K562 (cell line): ENCODE measurements around the gene ZNF516. TPM values are rescaled to one million over a fixed set of nuclear protein-coding genes. Genes with fewer than 3 reads are reported as not detected.

ENCODE experiments used
- ATAC-seq: fragments of 200-7000 bp; cut with Tn5 transposase; 3 replicates; pipeline ENCODE4 v1.9.1; 2020; ENCODE audit warnings: moderate library complexity
- BruUV-seq: library from RNA; stranded (reverse); fragments of 400-500 nt; replicated peaks from 2 replicates; lab custom pipeline; 2021; lab: Mats Ljungman, UMichigan
- CTCF ChIA-PET: fragments of 300-600 bp; formaldehyde crosslinking; extraction: SDS; loops from one replicate; lab custom pipeline; 2021; ENCODE audit warnings: low intra/inter-chr PET ratio; lab: Yijun Ruan, JAX
- POLR2A ChIA-PET: fragments of 300-600, 350-650 bp; sonication (Branson Sonifier 250); formaldehyde crosslinking; extraction: SDS; loops from one replicate; lab custom pipeline; 2021; ENCODE audit warnings: antibody characterized with exemption, inconsistent platforms; lab: Yijun Ruan, JAX
- DNase-seq, 4 experiments: peaks; one replicate each; pipeline versions ENCODE4 v3.0.0 to v3.0.0-alpha.2; 2011 to 2018; ENCODE audit warnings: low spot score in 3 of 4, mixed read lengths in 3 of 4; ENCODE audit errors: extremely low read depth in 1 of 4
- FAIRE-seq: peaks from 2 replicates; lab custom pipeline; 2011; peaks lifted over from hg19 to GRCh38; lab: Jason Lieb, UNC
- H2AFZ ChIP-seq: 2 replicates; pipeline ENCODE4 v1.6.0; 2011; ENCODE audit warnings: low read depth, low read length, control low read depth, inconsistent platforms
- H3K27ac ChIP-seq: fragments of 200-600 bp; 3 replicates; pipeline ENCODE4 v1.8.0; 2011; ENCODE audit warnings: low read depth, mild to moderate bottlenecking, control low read depth, inconsistent platforms, low read length, moderate library complexity, mixed read lengths; ENCODE audit errors: extremely low read depth
- H3K27me3 ChIP-seq, 2 experiments: fragments of 300-600 bp in 1 of 2; 2 replicates in 1 of 2; 3 replicates in 1 of 2; pipeline versions ENCODE4 v1.6.0 to v1.8.0; 2011; ENCODE audit warnings: inconsistent platforms in 2 of 2, low read length in 2 of 2, mild to moderate bottlenecking in 1 of 2, mixed read lengths in 1 of 2, moderate library complexity in 1 of 2; ENCODE audit not compliant: control insufficient read depth in 2 of 2, insufficient read depth in 2 of 2
- H3K36me3 ChIP-seq: fragments of 300-600 bp; 3 replicates; pipeline ENCODE4 v1.8.0; 2011; ENCODE audit warnings: mild to moderate bottlenecking, low read length, inconsistent platforms; ENCODE audit not compliant: control insufficient read depth, insufficient read depth
- H3K4me1 ChIP-seq, 2 experiments: fragments of 200-600 bp in 1 of 2; replicated peaks in 1 of 2; 2 replicates in 1 of 2; 3 replicates in 1 of 2; pipeline versions ENCODE4 v1.5.1 to v1.8.0; 2011; ENCODE audit warnings: inconsistent platforms in 2 of 2, low read length in 2 of 2, mild to moderate bottlenecking in 1 of 2, mixed read lengths in 1 of 2, moderate library complexity in 1 of 2; ENCODE audit not compliant: control insufficient read depth in 2 of 2, insufficient read depth in 2 of 2
- H3K4me2 ChIP-seq: 2 replicates; pipeline ENCODE4 v1.6.1; 2011; ENCODE audit warnings: low read length, control low read depth, inconsistent platforms, mixed read lengths; ENCODE audit not compliant: insufficient read depth
- H3K4me3 ChIP-seq: fragments of 200-600 bp; sonication (generic), shearing (Covaris generic); 2 replicates; pipeline ENCODE4 v1.5.1; 2016; ENCODE audit warnings: control low read depth, inconsistent platforms
- H3K79me2 ChIP-seq: fragments of 200-600 bp; 3 replicates; pipeline ENCODE4 v1.8.0; 2011; ENCODE audit warnings: low read length, inconsistent platforms; ENCODE audit not compliant: control insufficient read depth, insufficient read depth
- H3K9ac ChIP-seq, 2 experiments: 2 replicates each; pipeline versions ENCODE4 v1.6.0 to v1.6.1; 2011; ENCODE audit warnings: low read depth in 2 of 2, low read length in 2 of 2, control low read depth in 1 of 2, inconsistent platforms in 1 of 2, mild to moderate bottlenecking in 1 of 2, mixed read lengths in 1 of 2; ENCODE audit not compliant: insufficient read depth in 1 of 2
- H3K9me1 ChIP-seq: one replicate; pipeline ENCODE4 v1.6.0; 2011; ENCODE audit warnings: inconsistent platforms, mild to moderate bottlenecking, low read length, moderate library complexity; ENCODE audit not compliant: control insufficient read depth, insufficient read depth
- H3K9me3 ChIP-seq: replicated peaks from 2 replicates; pipeline ENCODE4 v1.5.1; 2011; ENCODE audit warnings: low read depth, low read length, inconsistent platforms; ENCODE audit not compliant: control insufficient read depth, insufficient read depth
- H4K20me1 ChIP-seq: replicated peaks from 2 replicates; pipeline ENCODE4 v1.6.1; 2011; ENCODE audit warnings: low read length, inconsistent platforms, mixed read lengths; ENCODE audit not compliant: control insufficient read depth, insufficient read depth
- ARID1B ChIP-seq: fragments of 450-650 bp; IDR thresholded peaks from 2 replicates; pipeline ENCODE4 v1.6.1; 2016; ENCODE audit warnings: antibody characterized with exemption, mild to moderate bottlenecking, inconsistent platforms
- CAMTA2 ChIP-seq: fragments of 250-450 bp; sonication (Bioruptor Pico); conservative IDR thresholded peaks from 2 replicates; pipeline ENCODE4 v1.5.1; 2022
- CCAR2 ChIP-seq: fragments of 200-400 bp; formaldehyde crosslinking; IDR thresholded peaks from 2 replicates; pipeline ENCODE4 v1.6.1; 2017; ENCODE audit warnings: mild to moderate bottlenecking, low read depth, low read length
- ETS2 ChIP-seq: IDR thresholded peaks from 2 replicates; pipeline ENCODE4 v1.6.1; 2016; ENCODE audit warnings: borderline replicate concordance, missing genetic modification characterization, mild to moderate bottlenecking, moderate library complexity, missing compliant biosample characterization; ENCODE audit not compliant: poor library complexity, severe bottlenecking
- KDM2B ChIP-seq: fragments of 250-450 bp; sonication (Bioruptor Pico); IDR thresholded peaks from 2 replicates; pipeline ENCODE4 v1.8.0; 2021; ENCODE audit warnings: mild to moderate bottlenecking, moderate library complexity
- NFXL1 ChIP-seq: fragments of 450-650 bp; formaldehyde crosslinking; IDR thresholded peaks from 2 replicates; pipeline ENCODE4 v1.4.0; 2021; ENCODE audit warnings: mild to moderate bottlenecking
- POLR2A ChIP-seq: fragments of 450-650 bp; conservative IDR thresholded peaks from 2 replicates; pipeline ENCODE4 v1.6.1; 2016
- RBM22 ChIP-seq: fragments of 200-400 bp; formaldehyde crosslinking; IDR thresholded peaks from 2 replicates; pipeline ENCODE4 v1.6.1; 2018; ENCODE audit warnings: low read length, low read depth; ENCODE audit not compliant: poor library complexity, severe bottlenecking
- RNF2 ChIP-seq: sonication (generic); IDR thresholded peaks from 2 replicates; pipeline ENCODE4 v1.6.1; 2016
- SMARCE1 ChIP-seq: fragments of 450-650 bp; IDR thresholded peaks from 2 replicates; pipeline ENCODE4 v1.7.1; 2016; ENCODE audit warnings: mild to moderate bottlenecking
- STAT5A ChIP-seq: IDR thresholded peaks from 2 replicates; pipeline ENCODE4 v1.6.1; 2012; ENCODE audit warnings: low read length, inconsistent platforms, borderline replicate concordance
- ZNF12 ChIP-seq: sonication (generic); formaldehyde crosslinking; IDR thresholded peaks from 2 replicates; pipeline ENCODE4 v1.4.0; 2020; ENCODE audit warnings: mild to moderate bottlenecking, missing genetic modification reagents
- ZNF445 ChIP-seq: fragments of 250-450 bp; sonication (Bioruptor Pico); IDR thresholded peaks from 2 replicates; pipeline ENCODE4 v1.4.0; 2020; ENCODE audit warnings: low read depth, mild to moderate bottlenecking, moderate library complexity
- WGBS: fragments of 100-300 bp; shearing (Covaris generic); methylation state at CpG from one replicate; pipeline ENCODE4 v1.1.6; 2016; ENCODE audit warnings: low coverage, mixed read lengths; ENCODE audit not compliant: insufficient coverage; ENCODE audit errors: missing lambda C conversion rate; 5-methylcytosine and 5-hydroxymethylcytosine counted together
- in situ Hi-C: fragments of 300-500 bp; cut with MboI; formaldehyde crosslinking; loops from 4 replicates; pipeline ENCODE4 v1.15.0; 2018; ENCODE audit warnings: inconsistent platforms, mixed read lengths
- intact Hi-C: fragments of 100-400 bp; cut with micrococcal nuclease; formaldehyde crosslinking; loops from 2 replicates; pipeline ENCODE4 v1.14.2; 2022
- polyA plus RNA-seq, 8 experiments: library from polyadenylated mRNA; depleted of rRNA in 4 of 8; stranded (reverse) in 5 of 8; unstranded in 3 of 8; fragments of >200 nt; fragmentation: Nextera tagmentation in 2 of 8; fragmentation: Illumina TruSeq in 1 of 8; extraction: Ambion mirVana in 2 of 8; extraction: Trizol in 1 of 8; gene quantifications; 2 replicates each; pipeline versions ENCODE4 v1.2.1 to v1.2.3, GENCODE V29; 2011 to 2014; ENCODE audit warnings: inconsistent platforms in 1 of 8, missing spikeins in 1 of 8
- total RNA-seq, 7 experiments: library from RNA; depleted of rRNA in 6 of 7; stranded (reverse); fragments of >200 nt in 6 of 7; fragmentation: Illumina TruSeq in 2 of 7; extraction: Trizol in 2 of 7; gene quantifications; 2 replicates each; pipeline versions ENCODE4 v1.2.1 to v1.2.3, GENCODE V29; 2011 to 2021; ENCODE audit warnings: low replicate concordance in 1 of 7
- TF ChIP-seq, protein P1 (sequence below): fragments of 200-800 bp; sonication (Bioruptor generic); IDR thresholded peaks from 2 replicates; pipeline ENCODE4 v1.6.1; 2017; ENCODE audit warnings: missing genetic modification characterization, missing compliant biosample characterization
- TF ChIP-seq, protein P2 (sequence below): fragments of 250-450 bp; sonication (Bioruptor Pico); IDR thresholded peaks from 2 replicates; pipeline ENCODE4 v1.5.0; 2021
- TF ChIP-seq, protein P3 (sequence below): fragments of 250-450 bp; sonication (Bioruptor Pico); IDR thresholded peaks from 2 replicates; pipeline ENCODE4 v1.4.0; 2020; ENCODE audit warnings: mild to moderate bottlenecking, moderate library complexity, borderline replicate concordance
- TF ChIP-seq, protein P4 (sequence below): fragments of 450-650 bp; IDR thresholded peaks from 2 replicates; pipeline ENCODE4 v1.6.1; 2016; ENCODE audit warnings: low read depth, mild to moderate bottlenecking, moderate library complexity

ZNF516 gene
- total and polyA plus RNA-seq, 9 of the 15 experiments (the other 6 are each of a cell fraction or from before 2014, with no cell fraction given), result 0.04 to 0.20 (median 0.08) TPM; not detected in 3

DNA sequence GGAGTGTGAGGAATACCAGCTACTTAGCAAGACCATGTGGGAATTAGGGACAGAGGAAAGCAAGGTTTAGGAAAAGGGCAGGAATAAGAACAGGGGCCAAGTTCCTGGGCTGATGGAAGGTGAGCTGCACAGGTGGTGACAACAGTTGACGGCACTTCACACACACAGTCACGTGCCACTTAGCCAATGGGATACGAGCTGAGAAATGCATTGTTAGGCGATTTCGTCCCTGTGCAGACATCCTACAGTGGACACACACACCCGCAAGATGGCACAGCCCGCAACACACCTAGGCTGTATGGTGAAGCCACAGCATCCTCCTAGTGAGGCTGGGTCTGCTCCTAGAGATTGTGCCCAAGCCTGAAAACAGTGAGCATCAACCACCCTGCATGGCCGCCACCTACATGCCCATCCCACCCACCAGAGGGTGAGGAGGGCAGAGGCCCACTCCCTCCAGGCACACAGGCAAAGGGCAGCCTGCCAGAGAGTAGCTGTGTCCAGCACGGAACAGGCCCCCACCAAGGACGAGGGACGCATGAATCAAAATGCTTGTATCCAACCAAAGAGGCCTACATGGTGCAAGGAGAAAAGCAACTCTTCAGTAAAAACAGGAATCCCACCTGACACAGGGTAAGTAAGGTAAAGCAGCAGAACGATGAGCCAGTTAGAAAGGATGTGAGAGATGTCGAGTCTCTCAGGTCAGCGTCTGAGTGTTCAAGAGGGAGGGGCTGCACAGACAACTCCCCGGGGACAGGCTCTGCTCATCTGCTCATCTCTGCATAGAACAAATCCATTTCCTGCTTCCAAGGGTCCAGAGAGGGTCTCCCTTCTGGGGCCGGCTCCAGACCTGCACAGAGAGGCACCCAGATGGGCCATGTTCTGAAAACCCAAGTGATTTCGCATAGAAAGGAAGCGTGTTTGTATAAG is 51.3 kb downstream of the ZNF516 start:
- FAIRE-seq, result no peak
- no peaks in the 10 kb centered on the region for H3K9me3 ChIP-seq
- H3K4me3 ChIP-seq, result no peak overlapping the region
- H3K79me2 ChIP-seq, result no peaks in the 10 kb centered on the region
- H3K9ac ChIP-seq, result no peak overlapping the region
- no peak for ATAC-seq
- no peaks in the 10 kb centered on the region for H3K9me1 ChIP-seq
- no peak overlapping the region for H3K27ac ChIP-seq
- DNase-seq, result no peak
- POLR2A ChIA-PET, result no interaction called here
- in situ Hi-C loops, result no loop called here
- TF ChIP-seq RBM22, result no peak
- TF ChIP-seq ZNF12 (CRISPR knock-in tag), result no peak
- TF ChIP-seq, protein P1, sequence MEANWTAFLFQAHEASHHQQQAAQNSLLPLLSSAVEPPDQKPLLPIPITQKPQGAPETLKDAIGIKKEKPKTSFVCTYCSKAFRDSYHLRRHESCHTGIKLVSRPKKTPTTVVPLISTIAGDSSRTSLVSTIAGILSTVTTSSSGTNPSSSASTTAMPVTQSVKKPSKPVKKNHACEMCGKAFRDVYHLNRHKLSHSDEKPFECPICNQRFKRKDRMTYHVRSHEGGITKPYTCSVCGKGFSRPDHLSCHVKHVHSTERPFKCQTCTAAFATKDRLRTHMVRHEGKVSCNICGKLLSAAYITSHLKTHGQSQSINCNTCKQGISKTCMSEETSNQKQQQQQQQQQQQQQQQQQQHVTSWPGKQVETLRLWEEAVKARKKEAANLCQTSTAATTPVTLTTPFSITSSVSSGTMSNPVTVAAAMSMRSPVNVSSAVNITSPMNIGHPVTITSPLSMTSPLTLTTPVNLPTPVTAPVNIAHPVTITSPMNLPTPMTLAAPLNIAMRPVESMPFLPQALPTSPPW (CRISPR knock-in tag), result no peak
- no peak for TF ChIP-seq ZNF445 (CRISPR knock-in tag)
- no peak for TF ChIP-seq RNF2
- TF ChIP-seq NFXL1 (CRISPR knock-in tag), result no peak
- no peak for TF ChIP-seq POLR2A
- TF ChIP-seq ETS2 (tag), result no peak
- TF ChIP-seq CAMTA2 (CRISPR knock-in tag), result no peak
- TF ChIP-seq ARID1B, result no peak
- TF ChIP-seq, protein P2, sequence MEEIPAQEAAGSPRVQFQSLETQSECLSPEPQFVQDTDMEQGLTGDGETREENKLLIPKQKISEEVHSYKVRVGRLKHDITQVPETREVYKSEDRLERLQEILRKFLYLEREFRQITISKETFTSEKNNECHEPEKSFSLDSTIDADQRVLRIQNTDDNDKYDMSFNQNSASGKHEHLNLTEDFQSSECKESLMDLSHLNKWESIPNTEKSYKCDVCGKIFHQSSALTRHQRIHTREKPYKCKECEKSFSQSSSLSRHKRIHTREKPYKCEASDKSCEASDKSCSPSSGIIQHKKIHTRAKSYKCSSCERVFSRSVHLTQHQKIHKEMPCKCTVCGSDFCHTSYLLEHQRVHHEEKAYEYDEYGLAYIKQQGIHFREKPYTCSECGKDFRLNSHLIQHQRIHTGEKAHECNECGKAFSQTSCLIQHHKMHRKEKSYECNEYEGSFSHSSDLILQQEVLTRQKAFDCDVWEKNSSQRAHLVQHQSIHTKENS, result no peak
- TF ChIP-seq SMARCE1, result no peak
- TF ChIP-seq, protein P3, sequence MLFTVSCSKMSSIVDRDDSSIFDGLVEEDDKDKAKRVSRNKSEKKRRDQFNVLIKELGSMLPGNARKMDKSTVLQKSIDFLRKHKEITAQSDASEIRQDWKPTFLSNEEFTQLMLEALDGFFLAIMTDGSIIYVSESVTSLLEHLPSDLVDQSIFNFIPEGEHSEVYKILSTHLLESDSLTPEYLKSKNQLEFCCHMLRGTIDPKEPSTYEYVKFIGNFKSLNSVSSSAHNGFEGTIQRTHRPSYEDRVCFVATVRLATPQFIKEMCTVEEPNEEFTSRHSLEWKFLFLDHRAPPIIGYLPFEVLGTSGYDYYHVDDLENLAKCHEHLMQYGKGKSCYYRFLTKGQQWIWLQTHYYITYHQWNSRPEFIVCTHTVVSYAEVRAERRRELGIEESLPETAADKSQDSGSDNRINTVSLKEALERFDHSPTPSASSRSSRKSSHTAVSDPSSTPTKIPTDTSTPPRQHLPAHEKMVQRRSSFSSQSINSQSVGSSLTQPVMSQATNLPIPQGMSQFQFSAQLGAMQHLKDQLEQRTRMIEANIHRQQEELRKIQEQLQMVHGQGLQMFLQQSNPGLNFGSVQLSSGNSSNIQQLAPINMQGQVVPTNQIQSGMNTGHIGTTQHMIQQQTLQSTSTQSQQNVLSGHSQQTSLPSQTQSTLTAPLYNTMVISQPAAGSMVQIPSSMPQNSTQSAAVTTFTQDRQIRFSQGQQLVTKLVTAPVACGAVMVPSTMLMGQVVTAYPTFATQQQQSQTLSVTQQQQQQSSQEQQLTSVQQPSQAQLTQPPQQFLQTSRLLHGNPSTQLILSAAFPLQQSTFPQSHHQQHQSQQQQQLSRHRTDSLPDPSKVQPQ, result no peak
- TF ChIP-seq CCAR2, result no peak
- no peak for TF ChIP-seq STAT5A
- TF ChIP-seq, protein P4, sequence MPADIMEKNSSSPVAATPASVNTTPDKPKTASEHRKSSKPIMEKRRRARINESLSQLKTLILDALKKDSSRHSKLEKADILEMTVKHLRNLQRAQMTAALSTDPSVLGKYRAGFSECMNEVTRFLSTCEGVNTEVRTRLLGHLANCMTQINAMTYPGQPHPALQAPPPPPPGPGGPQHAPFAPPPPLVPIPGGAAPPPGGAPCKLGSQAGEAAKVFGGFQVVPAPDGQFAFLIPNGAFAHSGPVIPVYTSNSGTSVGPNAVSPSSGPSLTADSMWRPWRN, result no peak
- TF ChIP-seq KDM2B (CRISPR knock-in tag), result no peak
- no peak overlapping the region for H3K4me2 ChIP-seq
- no peaks in the 10 kb centered on the region; a peak in 1 of 5 replicates for H3K4me1 ChIP-seq
- BruUV-seq, result no TSS peak
- H3K36me3 ChIP-seq, result no peaks in the 10 kb centered on the region
- H2AFZ ChIP-seq, result no peak overlapping the region
- peaks cover 6 to 39% of the 10 kb centered on the region in 2 experiments; a peak in 3 of 5 replicates for H3K27me3 ChIP-seq
- intact Hi-C loops, result no loop called here
- WGBS, result 3% methylated on average over 15 of the region's 18 CpGs
- no peaks in the 10 kb centered on the region for H4K20me1 ChIP-seq
- CTCF ChIA-PET, result no interaction called here
